Nephron (organoid): ENCODE measurements around the gene MAD1L1.

Source experiments
- H3K27ac Mint-ChIP-seq, 3 experiments: 2 replicates each; pipeline ENCODE4 v1.8.0; 2020; ENCODE audit warnings: mixed read lengths in 3 of 3, mild to moderate bottlenecking in 2 of 3, moderate library complexity in 1 of 3
- H3K27me3 Mint-ChIP-seq: 2 replicates; pipeline ENCODE4 v1.8.0; 2021; ENCODE audit warnings: low read depth, mild to moderate bottlenecking, moderate library complexity, mixed read lengths
- H3K36me3 Mint-ChIP-seq: 2 replicates; pipeline ENCODE4 v1.8.0; 2020; ENCODE audit warnings: low read depth, mixed read lengths
- H3K4me1 Mint-ChIP-seq: 2 replicates; pipeline ENCODE4 v1.8.0; 2020; ENCODE audit warnings: mixed read lengths
- H3K4me3 Mint-ChIP-seq, 3 experiments: 2 replicates each; pipeline ENCODE4 v1.8.0; 2020; ENCODE audit warnings: mild to moderate bottlenecking in 3 of 3, mixed read lengths in 3 of 3, moderate library complexity in 2 of 3
- H3K9me3 Mint-ChIP-seq: 2 replicates; pipeline ENCODE4 v1.8.0; 2020; ENCODE audit warnings: mixed read lengths
- CTCF ChIP-seq, 3 experiments: fragments of 200-600 bp; sonication (generic); IDR thresholded peaks; one replicate each; pipeline ENCODE4 v1.5.0; 2021; ENCODE audit warnings: antibody characterized with exemption in 3 of 3; ENCODE audit not compliant: unreplicated experiment in 3 of 3

The MAD1L1 gene

GRCh38 chr7:1922071-1922869 lies 310.5 kb downstream of the MAD1L1 start:
- TF ChIP-seq CTCF (IDR thresholded peaks at IDR 0.05; ENCODE audit: unreplicated experiment in 3 of 3): no peak
- H3K27me3 Mint-ChIP-seq: no peaks in the 10 kb centered on the region
- peaks cover 27% of the 10 kb centered on the region for H3K4me1 Mint-ChIP-seq
- no peak overlapping the region for H3K27ac Mint-ChIP-seq
- H3K9me3 Mint-ChIP-seq: no peaks in the 10 kb centered on the region
- peaks cover 4% of the 10 kb centered on the region for H3K36me3 Mint-ChIP-seq
- no peak overlapping the region for H3K4me3 Mint-ChIP-seq

DNA sequence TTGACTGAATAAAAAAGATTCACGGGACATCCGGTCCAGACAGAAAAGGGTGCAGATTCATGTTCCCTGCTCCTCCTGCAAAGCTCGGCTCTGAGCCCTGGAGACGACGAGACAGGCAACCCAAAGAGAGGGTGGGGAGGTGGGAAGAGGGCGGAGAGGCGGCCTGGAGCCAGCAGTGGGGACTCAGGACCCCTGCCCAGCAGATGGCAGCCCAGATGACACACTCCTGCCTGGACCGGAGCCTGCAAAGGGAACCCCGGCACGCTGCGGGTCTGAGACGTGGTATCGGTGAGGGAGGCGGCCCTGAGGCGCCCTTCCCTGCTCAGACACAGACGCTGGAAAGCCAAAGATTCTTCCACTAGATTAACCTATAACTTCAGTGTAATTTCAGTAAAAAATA lies 311.9 kb downstream of the MAD1L1 start:
- H3K9me3 Mint-ChIP-seq: no peaks in the 10 kb centered on the region
- H3K27ac Mint-ChIP-seq: no peak overlapping the region
- H3K27me3 Mint-ChIP-seq: no peaks in the 10 kb centered on the region
- peaks cover 4% of the 10 kb centered on the region for H3K36me3 Mint-ChIP-seq
- peaks cover 27% of the 10 kb centered on the region for H3K4me1 Mint-ChIP-seq
- TF ChIP-seq CTCF (IDR thresholded peaks at IDR 0.05; ENCODE audit: unreplicated experiment in 3 of 3): no peak
- H3K4me3 Mint-ChIP-seq: no peak overlapping the region

- no peaks in the 10 kb centered on the region for H3K9me3 Mint-ChIP-seq
- H3K27ac Mint-ChIP-seq: no peak overlapping the region
- H3K4me1 Mint-ChIP-seq: peaks cover 26% of the 10 kb centered on the region
- TF ChIP-seq CTCF (IDR thresholded peaks at IDR 0.05; ENCODE audit: unreplicated experiment in 3 of 3): no peak
- H3K36me3 Mint-ChIP-seq: peaks cover 4% of the 10 kb centered on the region
- no peaks in the 10 kb centered on the region for H3K27me3 Mint-ChIP-seq
- no peak overlapping the region for H3K4me3 Mint-ChIP-seq
Observed at GRCh38 chr7:1920266-1920681, 312.5 kb downstream of the MAD1L1 start.

- H3K36me3 Mint-ChIP-seq: peaks cover 4% of the 10 kb centered on the region
- no peaks in the 10 kb centered on the region for H3K27me3 Mint-ChIP-seq
- H3K9me3 Mint-ChIP-seq: no peaks in the 10 kb centered on the region
- H3K4me1 Mint-ChIP-seq: peaks cover 26% of the 10 kb centered on the region
- H3K27ac Mint-ChIP-seq: no peak overlapping the region
- no peak overlapping the region for H3K4me3 Mint-ChIP-seq
- TF ChIP-seq CTCF (IDR thresholded peaks at IDR 0.05; ENCODE audit: unreplicated experiment in 3 of 3): no peak
Observed at GRCh38 chr7:1919539-1920265, 313.0 kb downstream of the MAD1L1 start.

DNA sequence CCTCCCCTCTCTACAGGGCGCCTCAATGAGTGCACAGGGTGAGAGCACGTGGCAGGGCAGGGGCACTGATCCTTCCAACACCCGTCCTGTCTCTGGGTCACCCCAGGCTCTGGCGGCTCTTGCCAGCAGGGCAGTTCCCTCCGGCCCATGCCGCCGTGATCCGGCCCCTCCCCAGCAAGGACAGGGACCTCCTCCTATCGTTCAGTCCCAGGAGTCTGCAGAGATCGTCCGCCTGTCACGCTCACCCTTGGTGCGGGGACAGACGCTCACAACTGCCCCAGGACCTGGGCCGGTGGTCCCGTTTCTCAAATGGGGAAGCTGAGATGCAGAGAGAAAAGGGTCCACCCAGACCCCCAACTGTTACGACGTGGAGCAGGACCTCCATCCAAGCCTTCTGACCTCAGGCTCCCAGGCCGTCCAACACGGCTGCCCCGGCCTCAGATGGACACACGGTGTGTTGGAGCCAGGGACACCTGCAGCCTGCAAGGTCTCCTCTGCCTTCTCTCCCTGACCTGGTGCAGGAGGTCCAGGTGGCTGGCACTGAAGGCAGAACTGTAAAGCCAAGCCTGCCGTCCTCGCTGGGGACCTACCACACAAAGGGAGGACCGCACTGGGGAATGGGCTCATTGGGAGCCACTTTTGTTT lies 313.7 kb downstream of the MAD1L1 start:
- Mint-ChIP-seq H3K9me3 (no peaks in the 10 kb centered on the region), H3K27me3 (no peaks in the 10 kb centered on the region), H3K4me3 (no peak overlapping the region), H3K4me1 (peaks cover 31% of the 10 kb centered on the region), H3K27ac (no peak overlapping the region), H3K36me3 (peaks cover 4% of the 10 kb centered on the region)
- TF ChIP-seq CTCF (IDR thresholded peaks at IDR 0.05; ENCODE audit: unreplicated experiment in 3 of 3): no peak
